Measurements from ENCODE around the gene RANBP1. TPM values are rescaled to one million over a fixed set of nuclear protein-coding genes. Genes with fewer than 3 reads are reported as not detected.

Gene RANBP1
- total RNA-seq, 1 experiment from 2014 or later: 365 TPM

DNA sequence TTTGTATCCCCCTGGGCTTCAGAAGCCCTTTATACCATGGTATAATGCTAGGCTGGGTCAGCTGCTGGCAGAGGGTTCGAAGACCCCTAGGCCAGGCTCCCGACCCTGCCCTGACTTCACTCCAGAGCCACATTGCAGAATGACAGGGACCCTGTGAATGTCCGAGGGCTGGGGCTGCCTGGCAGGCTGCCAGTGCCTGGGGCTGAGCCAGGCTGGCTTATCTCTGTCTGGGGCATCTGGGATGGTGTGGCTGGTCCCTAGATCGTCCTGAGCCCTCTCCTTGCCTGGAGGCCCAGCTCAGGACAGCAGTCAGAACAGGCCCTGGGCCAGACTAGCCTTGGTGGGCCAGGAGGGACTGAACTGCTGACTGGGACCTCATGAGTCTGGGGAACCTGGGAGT, 19.4 kb downstream of the RANBP1 start:
- H3K4me1 ChIP-seq: no peaks in the 10 kb centered on the region
- H3K9me3 ChIP-seq: no peaks in the 10 kb centered on the region
- no peak overlapping the region for H3K4me3 Mint-ChIP-seq (ENCODE audit: unreplicated experiment)
- no TSS peak for BruUV-seq (replicated peaks)
- no peaks in the 10 kb centered on the region for H3K9me3 Mint-ChIP-seq (ENCODE audit: unreplicated experiment)
- no peaks in the 10 kb centered on the region for H3K27me3 ChIP-seq (replicated peaks; ENCODE audit: control insufficient read depth, insufficient read depth, low read length)
- ChIA-PET CTCF (no interaction called here), POLR2A (no interaction called here)
- H3K4me3 ChIP-seq (ENCODE audit: low read depth, low read length): no peak overlapping the region
- DNase-seq: no peak
- H3K27ac Mint-ChIP-seq (ENCODE audit: unreplicated experiment): no peak overlapping the region
- intact Hi-C loops (cut with micrococcal nuclease; ENCODE audit: unreplicated experiment): no loop called here
- H3K36me3 ChIP-seq (ENCODE audit: control insufficient read depth, insufficient read depth, low read length): no peaks in the 10 kb centered on the region
- no peaks in the 10 kb centered on the region for H3K27me3 Mint-ChIP-seq (ENCODE audit: insufficient read depth, unreplicated experiment)
- no peaks in the 10 kb centered on the region for H3K4me1 Mint-ChIP-seq (ENCODE audit: low read depth, unreplicated experiment)
- TF ChIP-seq, protein P1, sequence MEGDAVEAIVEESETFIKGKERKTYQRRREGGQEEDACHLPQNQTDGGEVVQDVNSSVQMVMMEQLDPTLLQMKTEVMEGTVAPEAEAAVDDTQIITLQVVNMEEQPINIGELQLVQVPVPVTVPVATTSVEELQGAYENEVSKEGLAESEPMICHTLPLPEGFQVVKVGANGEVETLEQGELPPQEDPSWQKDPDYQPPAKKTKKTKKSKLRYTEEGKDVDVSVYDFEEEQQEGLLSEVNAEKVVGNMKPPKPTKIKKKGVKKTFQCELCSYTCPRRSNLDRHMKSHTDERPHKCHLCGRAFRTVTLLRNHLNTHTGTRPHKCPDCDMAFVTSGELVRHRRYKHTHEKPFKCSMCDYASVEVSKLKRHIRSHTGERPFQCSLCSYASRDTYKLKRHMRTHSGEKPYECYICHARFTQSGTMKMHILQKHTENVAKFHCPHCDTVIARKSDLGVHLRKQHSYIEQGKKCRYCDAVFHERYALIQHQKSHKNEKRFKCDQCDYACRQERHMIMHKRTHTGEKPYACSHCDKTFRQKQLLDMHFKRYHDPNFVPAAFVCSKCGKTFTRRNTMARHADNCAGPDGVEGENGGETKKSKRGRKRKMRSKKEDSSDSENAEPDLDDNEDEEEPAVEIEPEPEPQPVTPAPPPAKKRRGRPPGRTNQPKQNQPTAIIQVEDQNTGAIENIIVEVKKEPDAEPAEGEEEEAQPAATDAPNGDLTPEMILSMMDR (IDR thresholded peaks at IDR 0.05; ENCODE audit: insufficient read depth in 1 of 2, low read depth in 1 of 2, low read length in 1 of 2, severe bottlenecking in 1 of 2, unreplicated experiment in 1 of 2): no peak
- peaks cover 6% of the 10 kb centered on the region for H3K36me3 Mint-ChIP-seq (ENCODE audit: insufficient read depth, unreplicated experiment)

DNA sequence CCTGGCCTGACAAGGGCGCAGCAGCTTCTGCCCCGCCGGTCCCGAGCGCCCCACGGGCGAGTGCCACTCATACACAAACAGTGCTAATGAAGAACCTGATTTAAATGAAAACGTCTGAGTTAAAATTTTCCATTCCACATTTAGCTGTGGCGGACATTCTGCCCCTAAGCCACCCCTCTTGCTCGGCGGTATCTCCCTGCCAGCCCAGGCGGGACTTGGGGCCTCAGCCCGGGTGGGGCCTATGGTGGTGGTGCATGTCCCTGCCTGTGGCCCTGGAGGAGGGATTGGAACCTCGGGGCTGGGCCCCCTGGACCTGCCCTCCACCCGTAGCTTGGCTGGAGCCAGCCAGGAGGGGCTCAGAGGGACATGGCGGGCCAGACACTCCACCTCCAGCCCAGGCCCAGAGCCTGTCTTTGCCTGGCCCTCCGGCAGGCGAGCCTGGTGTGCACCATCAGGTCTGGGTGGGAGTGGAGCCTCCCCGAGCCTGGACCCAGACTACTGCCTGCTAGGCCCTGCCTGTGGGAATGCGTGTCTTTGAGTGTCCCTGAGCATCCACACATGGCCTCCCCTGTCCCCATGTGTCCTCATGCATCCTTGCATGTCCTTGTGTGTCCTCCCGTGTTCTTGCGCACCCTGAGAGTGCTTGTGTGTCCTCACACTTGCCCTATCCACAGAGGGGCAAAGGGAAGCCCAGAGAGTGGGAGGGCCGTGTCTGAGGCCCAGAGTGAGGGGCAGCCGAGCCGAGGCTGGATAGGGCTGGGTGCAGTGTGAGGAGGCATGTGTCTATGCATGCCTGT, 20.1 kb downstream of the RANBP1 start:
- H3K27ac Mint-ChIP-seq (ENCODE audit: unreplicated experiment): no peak overlapping the region
- no peaks in the 10 kb centered on the region for H3K27me3 Mint-ChIP-seq (ENCODE audit: insufficient read depth, unreplicated experiment)
- POLR2A ChIA-PET: no interaction called here
- no TSS peak for BruUV-seq (replicated peaks)
- H3K4me3 Mint-ChIP-seq (ENCODE audit: unreplicated experiment): no peak overlapping the region
- H3K36me3 Mint-ChIP-seq (ENCODE audit: insufficient read depth, unreplicated experiment): no peaks in the 10 kb centered on the region
- H3K4me1 Mint-ChIP-seq (ENCODE audit: low read depth, unreplicated experiment): no peaks in the 10 kb centered on the region
- no peaks in the 10 kb centered on the region for H3K4me1 ChIP-seq
- no peaks in the 10 kb centered on the region for H3K9me3 Mint-ChIP-seq (ENCODE audit: unreplicated experiment)
- no peaks in the 10 kb centered on the region for H3K36me3 ChIP-seq (ENCODE audit: control insufficient read depth, insufficient read depth, low read length)
- H3K4me3 ChIP-seq (ENCODE audit: low read depth, low read length): no peak overlapping the region
- TF ChIP-seq, protein P1 (IDR thresholded peaks at IDR 0.05; ENCODE audit: insufficient read depth in 1 of 2, low read depth in 1 of 2, low read length in 1 of 2, severe bottlenecking in 1 of 2, unreplicated experiment in 1 of 2): no peak
- no peaks in the 10 kb centered on the region for H3K9me3 ChIP-seq
- CTCF ChIA-PET: no interaction called here
- intact Hi-C loops (cut with micrococcal nuclease; ENCODE audit: unreplicated experiment): no loop called here
- no peak for DNase-seq
- H3K27me3 ChIP-seq (replicated peaks; ENCODE audit: control insufficient read depth, insufficient read depth, low read length): no peaks in the 10 kb centered on the region

DNA sequence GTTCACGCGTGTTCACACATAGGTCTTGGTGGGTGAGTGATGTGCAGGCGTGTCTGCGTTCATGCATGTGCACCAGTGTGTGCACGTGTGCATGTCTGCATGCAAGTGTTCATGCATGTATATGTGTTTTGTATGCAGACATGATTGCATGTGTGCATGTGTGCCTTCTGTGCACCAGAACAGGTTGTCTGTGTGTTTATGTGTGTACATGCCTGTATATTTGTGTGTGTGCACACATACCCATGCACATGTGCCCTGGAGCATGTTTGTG, 20.6 kb downstream of the RANBP1 start:
- Mint-ChIP-seq H3K27ac (ENCODE audit: unreplicated experiment) (no peak overlapping the region), H3K36me3 (ENCODE audit: insufficient read depth, unreplicated experiment) (no peaks in the 10 kb centered on the region), H3K4me1 (ENCODE audit: low read depth, unreplicated experiment) (no peaks in the 10 kb centered on the region), H3K27me3 (ENCODE audit: insufficient read depth, unreplicated experiment) (no peaks in the 10 kb centered on the region), H3K9me3 (ENCODE audit: unreplicated experiment) (no peaks in the 10 kb centered on the region), H3K4me3 (ENCODE audit: unreplicated experiment) (no peak overlapping the region)
- POLR2A ChIA-PET: interaction anchor here (0.6 kb wide), 1 partner anchor 37 kb away, joined by 3 read pairs; no protein-coding TSS in a partner anchor
- intact Hi-C loops (cut with micrococcal nuclease; ENCODE audit: unreplicated experiment): no loop called here
- Histone ChIP-seq H3K4me3 (ENCODE audit: low read depth, low read length) (no peak overlapping the region), H3K27me3 (replicated peaks; ENCODE audit: control insufficient read depth, insufficient read depth, low read length) (no peaks in the 10 kb centered on the region), H3K4me1 (no peaks in the 10 kb centered on the region), H3K9me3 (no peaks in the 10 kb centered on the region), H3K36me3 (ENCODE audit: control insufficient read depth, insufficient read depth, low read length) (no peaks in the 10 kb centered on the region)
- CTCF ChIA-PET: no interaction called here
- BruUV-seq (replicated peaks): no TSS peak
- no peak for DNase-seq
- TF ChIP-seq, protein P1 (IDR thresholded peaks at IDR 0.05; ENCODE audit: insufficient read depth in 1 of 2, low read depth in 1 of 2, low read length in 1 of 2, severe bottlenecking in 1 of 2, unreplicated experiment in 1 of 2): no peak
